ENCODE results near the gene CASKIN2. TPM values are rescaled to one million over a fixed set of nuclear protein-coding genes. Genes with fewer than 3 reads are reported as not detected.
A peak's percentile ranks its signal among the peaks of the same experiment; 100 is the strongest.

The CASKIN2 gene
- polyA plus RNA-seq, 6 donors from 2014 or later: 0.29 TPM; not detected in 5

DNA sequence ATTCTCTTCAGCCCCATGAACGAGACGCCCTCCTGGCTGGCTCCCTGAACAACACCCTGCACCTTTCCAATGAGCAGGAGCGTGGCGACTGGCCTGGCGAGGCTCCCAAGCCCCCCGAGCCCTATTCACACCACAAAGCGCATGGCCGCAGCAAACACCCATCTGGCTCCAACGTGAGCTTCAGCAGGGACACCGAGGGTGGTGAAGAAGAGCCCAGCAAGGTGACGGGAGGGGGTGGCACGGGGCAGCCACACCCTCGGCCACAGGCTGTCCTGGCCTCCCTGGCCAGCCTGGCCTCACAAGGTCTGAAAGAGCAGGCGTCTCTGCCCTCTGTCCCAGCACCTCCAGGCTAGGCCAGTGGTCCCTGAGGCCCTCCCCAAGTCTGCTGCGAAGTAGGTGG, 23.7 kb downstream of the CASKIN2 start:
- Mint-ChIP-seq H3K27ac (no peak overlapping the region), H3K4me3 (no peak overlapping the region), H3K9me3 (no peaks in the 10 kb centered on the region), H3K4me1 (peaks cover 13 to 20% (median 15%) of the 10 kb centered on the region in 3 donors), H3K36me3 (peaks cover 0 to 8% of the 10 kb centered on the region in 2 donors), H3K27me3 (no peaks in the 10 kb centered on the region)
- no peak for ATAC-seq (ENCODE audit: low read depth in 2 of 2)
- DNase-seq: no peak

DNA sequence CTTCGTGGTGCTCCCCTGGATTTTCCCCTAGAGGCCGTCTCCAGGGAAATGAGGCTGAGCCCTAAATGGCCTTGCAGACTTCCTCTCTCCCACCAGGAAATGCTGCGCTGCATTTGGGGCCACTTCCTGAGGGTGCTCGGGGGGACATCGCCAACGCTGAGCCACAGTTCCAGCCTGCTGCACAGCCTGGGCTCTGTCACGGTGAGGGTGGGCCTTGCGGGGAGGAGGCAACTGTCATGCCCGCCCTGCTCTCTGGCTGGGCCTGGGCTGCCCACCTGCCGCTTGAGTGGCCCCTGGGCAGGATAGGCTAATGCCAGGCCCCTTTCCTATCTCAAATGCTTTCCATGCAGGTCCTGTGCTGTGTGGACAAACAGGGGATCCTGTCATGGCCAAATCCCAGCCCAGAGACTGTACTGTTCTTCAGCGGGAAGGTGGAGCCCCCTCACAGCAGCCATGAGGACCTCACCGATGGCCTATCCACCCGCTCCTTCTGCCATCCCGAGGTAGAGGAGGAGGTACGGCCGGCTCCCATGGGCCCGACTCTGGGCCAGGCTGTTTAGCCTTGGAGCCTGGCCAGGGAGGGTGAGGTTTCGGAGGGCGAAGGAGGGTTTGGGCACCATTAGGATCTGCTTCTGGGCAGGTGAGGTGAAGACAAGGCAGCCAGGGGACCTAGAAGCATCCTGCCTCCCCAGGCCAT, 24.2 kb downstream of the CASKIN2 start:
- Mint-ChIP-seq H3K27me3 (no peaks in the 10 kb centered on the region), H3K4me3 (no peak overlapping the region), H3K4me1 (peaks cover 19 to 25% (median 20%) of the 10 kb centered on the region in 3 donors), H3K27ac (no peak overlapping the region), H3K36me3 (peaks cover 0 to 2% of the 10 kb centered on the region in 2 donors), H3K9me3 (no peaks in the 10 kb centered on the region)
- ATAC-seq (ENCODE audit: low read depth in 2 of 2) (no peak), DNase-seq (no peak)

DNA sequence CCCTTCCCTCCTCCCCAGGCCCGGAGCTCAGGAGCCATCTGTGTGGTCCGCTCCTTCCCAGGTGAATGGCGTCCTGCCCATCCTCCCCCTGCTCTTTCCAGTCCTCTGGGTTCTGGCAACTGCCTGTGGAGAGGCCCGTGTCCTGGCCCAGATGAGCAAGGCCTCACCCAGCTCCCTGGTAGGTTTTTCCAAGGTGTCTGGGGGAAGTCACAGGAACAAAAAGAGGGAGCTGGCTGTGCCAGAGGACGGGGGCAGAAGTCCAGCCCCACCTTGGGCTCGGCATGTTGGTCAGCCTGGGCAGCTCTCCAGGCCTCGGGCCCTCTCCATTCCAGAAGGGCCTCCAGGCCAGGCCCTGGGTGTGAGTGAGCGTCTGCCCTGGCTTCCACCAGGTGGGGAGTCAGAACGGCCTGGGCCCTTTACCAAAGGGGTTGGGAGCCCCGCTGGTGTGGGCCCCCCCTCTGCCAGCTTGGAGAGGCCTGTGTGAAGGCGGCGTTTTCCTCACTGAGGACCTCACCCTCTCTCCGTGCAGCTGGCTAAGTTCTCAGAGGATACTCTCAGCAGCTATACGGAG, 25.1 kb downstream of the CASKIN2 start:
- no peaks in the 10 kb centered on the region for H3K36me3 Mint-ChIP-seq
- DNase-seq: no peak
- no peak overlapping the region for H3K27ac Mint-ChIP-seq
- no peaks in the 10 kb centered on the region for H3K27me3 Mint-ChIP-seq
- peaks cover 20 to 25% (median 21%) of the 10 kb centered on the region in 3 donors for H3K4me1 Mint-ChIP-seq
- H3K4me3 Mint-ChIP-seq: peak overlapping the region in 1 of 8 donors; percentile 53
- H3K9me3 Mint-ChIP-seq: no peaks in the 10 kb centered on the region
- ATAC-seq (ENCODE audit: low read depth in 2 of 2): no peak

DNA sequence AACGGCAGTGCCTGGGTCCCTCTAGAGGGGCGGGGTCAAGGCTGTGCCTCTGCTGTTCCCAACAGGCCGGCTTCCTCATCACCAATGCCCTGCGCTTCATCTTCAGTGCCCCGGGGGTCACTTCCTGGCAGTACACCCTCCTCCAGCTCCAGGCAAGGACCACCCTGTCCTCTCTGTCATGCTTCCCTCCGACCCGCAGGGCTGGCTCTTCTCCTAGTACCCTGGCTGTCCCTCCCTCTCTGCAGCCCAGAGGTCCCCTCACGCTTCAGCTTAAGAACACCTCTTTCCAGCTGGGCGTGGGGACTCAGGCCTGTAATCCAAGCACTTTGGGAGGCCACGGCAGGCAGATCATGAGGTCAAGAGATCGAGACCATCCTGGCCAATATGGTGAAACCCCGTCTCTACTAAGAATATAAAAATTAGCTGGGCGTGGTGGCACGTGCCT, 25.8 kb downstream of the CASKIN2 start:
- Mint-ChIP-seq H3K27ac (peak overlapping the region in 2 of 6 donors; percentile 62 to 73), H3K4me1 (peaks cover 25 to 28% (median 25%) of the 10 kb centered on the region in 3 donors), H3K9me3 (no peaks in the 10 kb centered on the region), H3K36me3 (no peaks in the 10 kb centered on the region), H3K4me3 (peak overlapping the region in 1 of 8 donors; percentile 33), H3K27me3 (no peaks in the 10 kb centered on the region)
- DNase-seq: no peak
- no peak for ATAC-seq (ENCODE audit: low read depth in 2 of 2)

DNA sequence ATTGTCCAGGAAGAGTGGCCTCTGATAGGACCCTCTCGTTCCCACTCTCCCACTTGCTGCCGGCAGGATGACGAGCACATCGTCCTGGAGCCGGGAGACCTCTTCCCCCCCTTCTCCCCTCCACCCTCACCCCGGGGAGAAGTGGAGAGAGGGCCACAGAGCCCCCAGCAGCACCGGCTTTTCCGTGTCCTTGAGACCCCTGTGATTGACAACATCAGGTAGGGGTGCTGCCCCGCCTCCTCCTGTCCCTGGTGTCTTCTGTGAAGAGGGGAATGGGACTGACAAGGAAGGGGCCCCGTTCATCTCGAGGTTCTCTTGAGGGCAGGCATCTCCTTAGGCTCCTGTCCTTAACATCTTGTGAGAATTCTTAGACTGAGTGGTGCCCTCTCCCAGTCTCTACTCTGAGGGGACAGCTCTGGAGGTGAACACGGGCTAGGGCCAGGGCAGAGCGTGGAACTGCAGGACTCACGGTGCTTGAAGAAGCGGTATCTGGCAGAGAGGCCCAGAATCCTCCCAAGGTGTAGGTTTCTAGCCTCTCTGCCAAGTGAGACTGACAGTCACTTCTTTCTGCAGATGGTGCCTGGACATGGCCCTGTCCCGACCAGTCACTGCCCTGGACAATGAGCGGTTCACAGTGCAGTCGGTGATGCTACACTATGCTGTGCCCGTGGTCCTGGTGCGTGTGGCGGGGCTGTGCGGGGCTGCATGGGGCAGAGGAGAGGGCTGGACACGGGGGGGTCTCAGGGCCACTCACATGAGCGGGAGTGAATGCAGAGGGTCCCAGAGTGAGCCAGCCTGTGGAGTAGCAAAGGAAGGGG, 26.4 kb downstream of the CASKIN2 start:
- Mint-ChIP-seq H3K9me3 (no peaks in the 10 kb centered on the region), H3K27me3 (no peaks in the 10 kb centered on the region), H3K4me3 (peak overlapping the region in 5 of 8 donors; percentile 25 to 69 (median 53)), H3K4me1 (peaks cover 25 to 28% (median 25%) of the 10 kb centered on the region in 3 donors), H3K27ac (peak overlapping the region in 4 of 6 donors; percentile 30 to 81 (median 62)), H3K36me3 (no peaks in the 10 kb centered on the region)
- no peak for DNase-seq
- ATAC-seq (ENCODE audit: low read depth in 2 of 2): no peak

DNA sequence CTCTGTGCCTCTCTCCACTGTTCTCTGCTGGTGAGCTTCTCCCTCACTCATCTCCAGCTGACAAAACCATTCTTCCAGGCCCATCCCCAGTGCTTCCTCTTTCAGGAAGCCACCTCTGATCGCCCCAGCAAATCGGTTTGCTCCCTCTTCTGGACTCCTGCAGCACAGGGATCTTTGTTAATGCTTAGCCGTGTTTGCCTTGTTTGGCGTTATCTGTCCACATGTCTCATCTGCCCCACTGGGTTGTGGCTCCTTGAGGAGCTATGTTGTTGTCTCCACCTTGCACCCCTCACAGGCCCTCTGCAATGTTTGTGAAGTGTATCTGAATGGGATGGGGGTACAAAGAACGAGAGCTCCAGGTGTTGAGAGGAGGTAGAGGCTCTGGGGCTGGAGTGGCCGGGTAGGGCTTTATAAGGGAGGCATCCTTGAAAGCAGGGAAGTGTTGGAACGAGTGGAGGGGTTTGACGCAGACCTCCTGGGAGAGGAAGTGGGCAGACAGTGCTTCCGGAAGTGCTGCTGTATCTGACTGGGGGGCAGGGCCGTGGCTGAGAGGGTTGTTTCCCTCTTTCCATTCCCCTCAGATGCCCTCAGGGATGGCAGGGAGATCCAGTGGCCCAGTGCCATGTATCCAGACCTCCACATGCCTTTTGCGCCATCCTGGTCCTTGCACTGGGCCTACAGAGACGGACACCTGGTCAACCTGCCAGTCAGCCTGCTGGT, 27.8 kb downstream of the CASKIN2 start:
- peak overlapping the region; percentile 77 to 96 (median 86) for H3K27ac Mint-ChIP-seq
- ATAC-seq (ENCODE audit: low read depth in 2 of 2) (peak; percentile 84 to 85), DNase-seq (peak; percentile 33)
- no peaks in the 10 kb centered on the region for H3K36me3 Mint-ChIP-seq
- peaks cover 29 to 34% (median 31%) of the 10 kb centered on the region in 3 donors for H3K4me1 Mint-ChIP-seq
- no peaks in the 10 kb centered on the region for H3K9me3 Mint-ChIP-seq
- H3K27me3 Mint-ChIP-seq: no peaks in the 10 kb centered on the region
- H3K4me3 Mint-ChIP-seq: peak overlapping the region in 7 of 8 donors; percentile 65 to 89 (median 84)

DNA sequence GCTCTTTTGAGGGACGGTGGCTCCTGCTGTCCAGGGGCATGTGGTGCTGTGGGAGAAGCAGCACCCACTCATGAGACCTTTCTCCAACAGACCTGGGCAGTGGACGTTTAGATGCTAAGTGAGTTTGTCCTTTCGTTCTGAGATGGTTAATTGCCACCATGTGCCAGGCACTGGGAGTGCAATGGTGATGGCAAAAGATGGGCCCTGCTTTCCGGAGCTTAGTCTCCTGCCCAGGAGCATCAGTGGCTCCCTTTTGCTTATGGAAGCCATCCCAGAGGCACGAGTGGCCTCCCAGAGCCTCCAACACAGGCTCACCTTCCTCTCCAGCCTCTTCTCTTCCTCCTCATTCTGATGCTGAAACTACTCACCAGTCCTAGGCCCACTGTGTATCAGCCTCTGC, 28.4 kb downstream of the CASKIN2 start:
- peak overlapping the region in 6 of 8 donors; percentile 65 to 87 (median 76) for H3K4me3 Mint-ChIP-seq
- no peak for DNase-seq

DNA sequence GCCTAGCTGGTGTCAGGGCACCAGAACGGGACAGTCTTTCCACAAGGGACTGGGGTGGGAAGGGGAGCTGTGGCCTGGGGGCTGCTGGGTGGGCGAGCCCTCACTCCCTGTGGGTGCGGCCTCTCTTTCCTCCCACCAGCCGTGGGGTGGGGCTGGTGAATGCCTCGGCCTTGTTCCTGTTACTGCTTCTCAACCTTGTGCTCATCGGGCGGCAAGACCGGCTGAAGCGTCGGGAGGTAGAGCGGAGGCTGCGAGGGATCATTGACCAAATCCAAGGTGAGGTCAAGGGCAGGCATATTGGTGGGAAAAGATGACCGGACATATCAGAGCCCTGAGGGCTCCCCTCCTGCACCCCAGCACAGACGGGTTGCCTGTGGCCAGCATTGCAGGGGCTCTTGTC, 29.2 kb downstream of the CASKIN2 start:
- Mint-ChIP-seq H3K36me3 (no peaks in the 10 kb centered on the region), H3K27ac (peak overlapping the region in 2 of 6 donors; percentile 61 to 81), H3K27me3 (no peaks in the 10 kb centered on the region), H3K4me3 (peak overlapping the region in 6 of 8 donors; percentile 25 to 73 (median 44)), H3K4me1 (peaks cover 29 to 37% (median 34%) of the 10 kb centered on the region in 3 donors), H3K9me3 (no peaks in the 10 kb centered on the region)
- ATAC-seq (ENCODE audit: low read depth in 2 of 2) (no peak), DNase-seq (no peak)

More for the DNA sequence above, 28.4 kb downstream of the CASKIN2 start:
- Mint-ChIP-seq H3K27me3 (no peaks in the 10 kb centered on the region), H3K27ac (peak overlapping the region; percentile 77 to 96 (median 86)), H3K36me3 (no peaks in the 10 kb centered on the region), H3K4me1 (peaks cover 29 to 34% (median 31%) of the 10 kb centered on the region in 3 donors), H3K9me3 (no peaks in the 10 kb centered on the region)
- no peak for ATAC-seq (ENCODE audit: low read depth in 2 of 2)

DNA sequence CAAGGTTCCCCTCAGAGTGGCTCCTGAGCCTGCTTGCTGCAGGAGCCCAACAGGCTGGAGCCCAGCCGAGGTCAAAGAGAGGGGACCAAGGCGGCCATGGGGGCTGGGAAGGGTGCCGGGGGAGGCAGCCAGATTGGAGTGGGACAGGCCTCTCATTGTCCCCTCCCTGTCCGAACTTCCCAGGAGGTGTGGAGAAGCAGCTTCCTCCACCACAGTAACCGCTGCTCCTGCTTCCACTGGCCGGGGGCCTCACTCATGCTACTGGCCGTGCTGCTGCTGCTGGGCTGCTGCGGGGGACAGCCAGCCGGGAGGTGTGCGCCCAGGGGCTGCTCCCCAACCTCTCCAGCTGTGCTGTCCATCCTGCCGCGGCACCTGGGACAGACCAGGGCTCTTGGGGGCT, 29.6 kb downstream of the CASKIN2 start:
- no peak for ATAC-seq (ENCODE audit: low read depth in 2 of 2)
- no peak for DNase-seq
- Mint-ChIP-seq H3K36me3 (no peaks in the 10 kb centered on the region), H3K4me3 (no peak overlapping the region), H3K9me3 (no peaks in the 10 kb centered on the region), H3K27ac (no peak overlapping the region), H3K27me3 (no peaks in the 10 kb centered on the region), H3K4me1 (peaks cover 32 to 42% (median 38%) of the 10 kb centered on the region in 3 donors)

DNA sequence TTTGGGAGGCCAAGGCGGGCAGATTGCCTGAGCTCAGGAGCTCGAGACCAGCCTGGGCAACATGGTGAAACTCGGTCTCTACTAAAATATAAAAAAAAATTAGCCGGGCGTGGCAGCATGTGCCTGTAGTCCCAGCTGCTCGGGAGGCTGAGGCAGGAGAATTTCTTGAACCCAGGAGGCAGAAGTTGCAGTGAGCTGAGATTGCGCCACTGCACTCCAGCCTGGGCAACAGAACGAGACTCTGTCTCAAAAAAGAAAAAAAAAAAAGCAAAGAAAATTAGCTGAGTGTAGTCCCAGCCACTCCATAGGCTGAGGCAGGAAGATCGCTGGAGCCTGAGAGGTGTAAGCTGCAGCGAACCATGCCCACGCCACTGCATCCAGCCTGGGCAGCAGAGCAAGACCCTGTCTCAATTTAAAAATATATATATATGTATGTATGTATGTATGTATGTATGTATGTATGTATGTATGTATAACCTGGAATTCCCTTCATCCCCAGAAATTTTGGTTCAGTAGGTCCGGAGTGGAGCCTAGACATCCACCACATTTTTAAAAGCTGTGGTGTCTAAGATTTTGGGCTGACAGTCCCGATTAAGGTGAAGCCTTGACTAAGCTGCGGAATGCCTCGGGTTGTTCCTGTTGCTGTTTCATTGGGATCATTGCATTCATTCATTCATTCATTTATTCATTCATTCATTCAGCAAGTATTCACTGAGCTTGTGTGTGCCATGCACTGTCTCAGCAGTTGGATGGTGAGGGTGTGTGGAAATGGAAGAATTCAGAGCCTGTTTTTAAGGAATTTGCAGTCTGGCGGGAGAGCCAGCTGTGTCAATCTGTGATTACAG, 33.0 kb downstream of the CASKIN2 start:
- H3K36me3 Mint-ChIP-seq: no peaks in the 10 kb centered on the region
- no peak for ATAC-seq (ENCODE audit: low read depth in 2 of 2)
- H3K27ac Mint-ChIP-seq: no peak overlapping the region
- no peak for DNase-seq
- H3K27me3 Mint-ChIP-seq: no peaks in the 10 kb centered on the region
- no peaks in the 10 kb centered on the region for H3K9me3 Mint-ChIP-seq
- H3K4me1 Mint-ChIP-seq: peaks cover 26 to 32% (median 29%) of the 10 kb centered on the region in 3 donors
- H3K4me3 Mint-ChIP-seq: no peak overlapping the region

DNA sequence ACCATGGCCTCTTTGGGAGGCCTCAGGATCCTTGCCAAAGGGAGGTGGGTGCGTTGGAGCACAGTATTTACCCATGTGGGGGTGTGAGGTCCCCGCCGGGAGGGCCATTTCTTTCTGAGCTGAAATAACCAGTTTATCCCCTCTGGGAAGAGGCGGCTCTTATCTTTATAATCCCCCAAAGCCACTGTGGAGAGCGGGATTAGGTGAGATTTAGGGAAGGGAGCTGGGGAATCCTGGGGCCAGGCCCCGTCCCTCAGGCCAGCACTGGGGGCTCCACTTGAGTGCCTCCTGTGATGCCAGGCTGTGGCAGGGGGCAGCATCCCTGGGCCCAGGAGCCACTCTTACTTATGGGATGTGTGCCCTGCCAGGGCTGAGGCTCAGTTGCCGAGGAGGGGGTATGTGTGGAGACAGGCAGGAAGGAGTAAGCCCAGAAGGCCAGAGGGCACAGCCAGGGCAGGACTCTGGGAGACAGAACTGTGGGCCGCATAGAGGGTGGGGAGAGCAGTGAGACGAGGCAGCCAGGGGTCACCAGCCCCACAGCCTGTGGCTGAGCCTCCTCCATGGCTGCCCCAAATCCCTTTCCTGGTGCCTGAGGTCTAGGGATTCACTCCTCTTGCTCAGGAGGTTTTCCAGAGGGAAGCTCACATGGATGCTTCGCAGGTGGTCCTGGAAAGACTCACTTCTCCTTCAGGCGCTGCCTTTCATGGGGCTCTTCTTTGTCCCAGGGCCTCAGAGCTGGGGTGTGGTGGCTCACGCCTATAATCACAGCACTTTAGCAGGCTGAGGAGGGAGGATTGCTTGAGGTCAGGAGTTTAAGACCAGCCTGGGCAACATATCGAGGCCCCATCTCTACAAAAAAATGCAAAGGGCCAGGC, 33.9 kb downstream of the CASKIN2 start:
- H3K27ac Mint-ChIP-seq: peak overlapping the region in 2 of 6 donors; percentile 10 to 94
- H3K9me3 Mint-ChIP-seq: no peaks in the 10 kb centered on the region
- no peaks in the 10 kb centered on the region for H3K27me3 Mint-ChIP-seq
- DNase-seq (no peak), ATAC-seq (ENCODE audit: low read depth in 2 of 2) (no peak)
- peaks cover 0 to 4% of the 10 kb centered on the region in 2 donors for H3K36me3 Mint-ChIP-seq
- H3K4me3 Mint-ChIP-seq: no peak overlapping the region
- peaks cover 20 to 26% (median 22%) of the 10 kb centered on the region in 3 donors for H3K4me1 Mint-ChIP-seq

Data from naive B cell (primary cell).